NOMO-1 treated with dmso at 0.1 percent for 144 hours (cell line): Measurements from ENCODE around the gene DCDC2.
"Not testable (repeated sequence)": the region's sequence is repeated elsewhere in the genome, so short reads cannot be mapped to it uniquely, and the experiment has no call there.

ENCODE experiments used
- DNase-seq: peaks from one replicate; lab custom pipeline; 2025; ENCODE audit not compliant: unreplicated experiment; lab: John Stamatoyannopoulos, UW

Gene DCDC2

DNA sequence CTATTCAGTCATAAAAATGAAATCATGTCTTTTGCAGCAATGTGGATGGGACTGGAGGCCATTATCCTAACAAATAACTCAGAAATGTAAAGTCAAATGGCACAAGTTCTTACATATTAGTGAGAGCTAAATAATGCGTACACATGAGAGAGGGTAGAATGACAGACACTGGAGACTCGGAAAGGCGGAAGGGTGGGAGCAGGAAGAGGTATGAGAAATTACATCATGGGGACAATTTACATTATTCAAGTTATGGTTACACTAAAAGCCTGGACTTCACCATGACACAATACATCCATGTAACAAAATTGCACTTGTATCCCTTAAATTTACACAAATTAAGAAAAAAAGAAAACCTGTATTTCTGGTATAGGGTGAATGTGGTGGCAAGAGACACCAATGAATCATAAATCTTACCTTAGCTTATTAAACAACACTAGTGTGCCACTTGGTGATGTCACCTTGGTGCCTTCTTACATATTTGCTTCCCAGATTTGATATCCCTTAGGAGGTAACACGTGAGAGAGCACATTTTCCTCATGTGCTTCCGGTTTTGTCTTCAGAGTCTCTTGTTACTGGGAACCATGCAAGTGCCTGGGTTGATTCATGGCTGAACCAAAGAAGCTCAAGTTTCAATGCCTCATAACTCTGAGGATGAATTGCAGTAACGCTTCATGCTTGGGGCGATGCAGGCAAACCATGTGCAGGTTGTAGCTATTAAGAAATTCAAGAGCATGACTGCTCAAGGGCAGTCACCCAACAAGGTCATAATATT, 84.6 kb downstream of the DCDC2 start:
- no peak for DNase-seq

DNA sequence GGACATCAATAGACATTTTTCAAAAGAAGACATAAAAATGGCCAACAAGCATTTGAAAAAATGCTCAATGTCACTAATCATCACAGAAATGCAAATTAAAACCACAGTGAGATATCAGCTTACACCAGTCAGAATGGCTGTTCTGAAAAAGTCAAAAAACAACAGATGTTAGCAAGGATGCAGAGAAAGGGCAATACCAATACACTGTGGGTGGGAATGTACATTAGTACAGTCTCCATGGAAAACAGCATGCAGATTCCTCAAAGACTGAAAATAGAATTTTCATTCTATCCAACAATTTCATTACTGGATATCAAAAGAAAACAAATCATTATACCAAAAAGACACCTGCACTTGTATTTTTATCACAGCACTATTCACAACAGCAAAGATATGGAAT, 85.3 kb downstream of the DCDC2 start:
- DNase-seq = no peak

DNA sequence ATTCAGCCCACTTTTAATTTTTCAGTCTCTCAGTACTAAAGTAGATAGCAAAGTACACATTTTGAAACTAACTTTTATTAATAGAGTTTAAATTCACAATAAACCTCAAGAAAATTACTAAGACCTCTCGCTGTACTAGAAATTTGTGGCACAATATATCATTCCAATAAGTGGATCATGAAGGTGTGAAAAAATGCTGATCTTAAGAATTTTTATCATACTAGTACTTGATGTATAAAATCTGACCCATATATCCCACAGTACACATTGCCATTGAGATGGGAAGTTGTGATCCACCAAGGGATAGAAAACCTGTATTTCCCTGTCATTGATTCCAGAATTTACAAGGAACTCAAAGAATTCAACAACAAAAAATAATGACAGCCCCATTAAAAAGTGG, 85.7 kb downstream of the DCDC2 start:
- no peak for DNase-seq

DNA sequence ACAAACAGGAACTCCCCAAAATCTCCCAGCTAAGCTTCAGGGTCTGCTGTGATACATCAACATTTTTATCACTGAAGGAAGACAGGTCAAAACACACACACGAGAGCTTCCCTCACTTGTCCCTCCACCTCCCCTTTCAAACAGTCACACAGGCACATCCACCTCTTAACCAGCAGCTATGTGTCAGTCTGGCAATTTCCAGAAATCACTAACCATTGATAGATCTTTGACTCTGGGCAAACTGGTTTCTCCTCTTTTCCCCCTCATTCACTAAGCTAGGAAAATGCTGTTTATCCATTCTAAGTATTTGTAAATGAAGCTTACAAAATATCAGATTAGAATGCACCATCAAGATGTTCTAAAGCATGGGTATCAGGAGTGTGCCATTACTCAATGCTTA, 87.8 kb downstream of the DCDC2 start:
- DNase-seq = no peak

DNA sequence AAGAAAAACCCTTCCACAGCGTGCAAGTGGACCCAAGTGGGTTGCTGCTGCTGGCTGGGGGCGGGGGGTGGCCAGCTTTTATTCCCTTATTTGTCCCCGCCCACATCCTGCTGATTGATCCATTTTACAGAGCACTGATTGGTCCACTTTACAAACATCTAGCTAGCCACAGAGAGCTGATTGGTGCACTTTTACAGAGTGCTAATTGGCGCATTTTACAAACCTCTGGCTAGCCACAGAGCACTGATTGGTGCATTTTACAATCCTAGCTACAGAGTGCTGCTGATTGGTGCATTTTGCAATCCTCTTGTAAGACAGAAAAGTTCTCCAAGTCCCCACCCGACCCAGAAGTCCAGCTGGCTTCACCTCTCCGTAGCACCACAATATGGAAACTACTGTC, 99.6 kb downstream of the DCDC2 start:
- not testable (repeated sequence) for DNase-seq

DNA sequence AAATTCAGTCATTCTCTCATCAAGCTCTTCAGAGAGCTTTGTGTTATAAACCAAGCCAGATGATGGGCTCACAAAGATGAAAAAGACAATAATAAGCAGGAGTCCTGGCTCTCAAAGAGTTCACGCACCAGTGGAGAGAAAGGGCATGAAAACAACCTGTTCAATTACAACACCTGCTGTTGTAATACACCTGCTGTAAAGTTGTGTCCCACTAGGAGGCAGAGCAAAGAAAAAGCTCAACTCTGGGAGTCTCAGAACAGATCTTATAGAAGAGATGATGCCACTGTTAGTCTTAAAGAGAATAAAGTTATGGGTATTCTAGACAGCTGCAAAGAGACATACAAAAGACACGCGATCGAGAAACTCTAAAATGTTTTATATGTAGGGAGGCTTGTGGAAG, 100.6 kb downstream of the DCDC2 start:
- DNase-seq = no peak

DNA sequence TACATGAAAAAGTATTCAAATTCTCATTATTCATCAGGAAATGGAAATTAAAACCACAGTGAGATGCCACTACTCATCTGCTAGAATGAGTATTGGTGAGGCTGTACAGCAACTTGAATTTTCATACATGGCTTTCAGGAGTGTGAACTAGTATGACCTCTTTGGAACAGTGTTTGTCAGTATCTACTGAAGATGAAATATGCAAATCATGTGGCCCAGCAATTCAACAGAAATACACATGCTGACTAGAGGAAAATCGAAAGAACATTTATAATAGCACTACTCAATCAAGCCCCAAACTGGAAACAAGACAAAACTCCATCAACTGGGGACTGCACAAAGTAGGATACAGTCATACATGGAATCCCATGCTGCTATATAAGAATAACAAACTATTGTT, 102.2 kb downstream of the DCDC2 start:
- DNase-seq = no peak

DNA sequence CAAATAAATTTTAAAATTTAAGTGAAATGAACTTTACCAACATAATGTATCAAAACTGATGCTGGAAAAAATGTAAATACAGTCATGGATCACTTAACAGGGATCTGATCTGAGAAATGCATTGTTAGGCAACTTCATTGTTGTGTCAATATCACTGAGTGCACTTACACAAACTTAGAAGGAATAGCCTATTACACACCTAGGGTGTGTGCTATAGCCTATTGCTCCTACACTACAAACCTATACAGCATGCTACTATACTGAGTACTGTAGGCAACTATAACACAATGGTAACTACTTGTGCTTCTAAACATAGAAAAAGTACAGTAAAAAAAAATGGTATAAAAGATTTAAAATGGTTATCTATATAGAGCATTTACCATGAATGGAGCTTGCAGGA, 104.5 kb downstream of the DCDC2 start:
- DNase-seq = no peak

DNA sequence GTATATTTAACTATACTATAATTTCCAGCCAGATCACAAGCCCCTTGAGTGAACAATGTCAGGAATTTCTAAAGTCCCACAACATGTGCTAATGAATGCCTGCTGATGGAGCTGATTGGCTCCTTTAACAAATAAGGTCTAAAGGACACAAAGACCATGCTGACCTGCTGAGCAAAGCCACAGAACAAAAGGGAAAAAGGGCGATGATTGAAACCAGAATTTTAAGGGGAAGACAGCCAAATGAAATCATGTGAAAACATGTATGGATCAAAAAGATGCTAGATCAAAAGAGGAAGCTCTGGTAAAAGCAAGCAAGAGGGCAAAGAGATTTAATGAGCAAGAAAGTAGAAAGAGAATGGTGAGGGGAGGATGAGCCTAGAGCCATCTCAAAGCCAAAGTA, 105.6 kb downstream of the DCDC2 start:
- DNase-seq = no peak

DNA sequence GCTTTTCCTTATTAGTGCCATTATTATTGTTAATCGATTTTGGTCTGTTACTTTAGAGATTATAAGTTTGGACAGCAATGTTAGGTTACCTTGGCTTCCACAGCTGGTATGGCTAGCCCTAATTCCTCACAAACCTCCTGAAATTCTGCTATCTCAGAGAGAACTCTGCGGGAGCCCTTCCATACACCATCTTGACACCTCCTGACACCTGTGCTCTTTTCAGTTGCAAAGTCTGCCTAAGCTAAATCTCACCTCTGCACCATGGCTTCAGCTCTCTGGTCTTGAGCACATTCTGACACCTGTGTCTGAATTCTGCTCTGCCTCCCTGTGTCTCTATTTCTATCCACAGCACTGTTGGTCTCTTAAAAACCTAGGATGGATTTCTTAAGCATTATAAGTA, 106.5 kb downstream of the DCDC2 start:
- no peak for DNase-seq

DNA sequence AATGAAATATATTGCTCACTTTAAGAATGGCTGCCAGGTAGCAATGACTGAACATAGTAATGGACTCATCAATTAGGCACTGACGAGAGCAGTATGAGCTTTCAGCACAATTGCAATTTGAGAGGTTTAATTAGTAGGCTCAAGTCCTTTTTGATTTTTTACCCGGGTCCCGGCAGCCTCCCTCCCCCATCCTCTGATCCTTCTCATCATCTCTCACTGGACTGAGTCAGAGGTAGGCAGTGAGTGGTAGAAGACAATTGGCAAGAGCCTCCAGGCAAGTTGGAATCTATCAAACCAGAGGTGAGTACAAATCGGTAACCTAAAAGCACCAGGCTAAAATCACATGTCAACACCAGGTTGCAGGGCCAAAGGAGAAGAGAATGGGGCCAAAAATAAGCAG, 107.9 kb downstream of the DCDC2 start:
- no peak for DNase-seq

DNA sequence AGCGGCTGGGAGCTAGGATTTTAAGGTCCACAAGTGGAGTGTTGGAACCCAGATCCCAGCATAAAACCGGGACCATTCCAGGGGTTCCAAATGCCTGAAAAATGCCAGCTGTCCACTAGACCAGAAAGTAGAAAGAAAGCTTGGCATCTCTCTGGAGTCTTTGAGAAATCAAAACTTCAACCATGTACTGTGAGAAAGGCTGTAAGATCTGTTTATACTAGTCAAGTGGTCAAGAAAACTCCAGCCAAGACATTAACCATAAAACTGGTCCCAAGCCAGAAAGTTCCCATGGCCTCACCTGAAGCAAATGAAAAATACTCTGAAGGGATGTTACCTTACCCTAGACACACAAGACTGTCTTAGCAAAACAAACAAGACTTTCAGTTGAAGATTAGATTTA, 112.6 kb downstream of the DCDC2 start:
- no peak for DNase-seq

DNA sequence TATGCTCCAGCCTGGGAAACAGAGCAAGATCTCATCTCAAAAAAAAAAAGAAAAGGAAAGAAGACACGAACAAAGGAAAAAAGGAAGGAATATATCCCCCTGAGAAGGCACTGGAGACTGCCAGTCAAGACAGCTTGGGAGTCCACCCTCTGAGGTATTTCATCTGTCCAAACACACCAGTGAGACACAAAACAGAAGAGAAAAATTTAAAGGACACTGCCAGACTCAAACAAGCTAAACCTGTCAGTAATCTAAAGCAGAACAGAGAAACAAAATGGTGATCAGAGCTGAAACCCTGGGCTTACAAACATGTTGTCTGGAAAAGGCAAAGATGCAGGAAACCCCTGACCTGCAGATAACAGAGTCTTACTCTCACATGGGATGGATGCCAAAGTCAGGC, 114.9 kb downstream of the DCDC2 start:
- no peak for DNase-seq

DNA sequence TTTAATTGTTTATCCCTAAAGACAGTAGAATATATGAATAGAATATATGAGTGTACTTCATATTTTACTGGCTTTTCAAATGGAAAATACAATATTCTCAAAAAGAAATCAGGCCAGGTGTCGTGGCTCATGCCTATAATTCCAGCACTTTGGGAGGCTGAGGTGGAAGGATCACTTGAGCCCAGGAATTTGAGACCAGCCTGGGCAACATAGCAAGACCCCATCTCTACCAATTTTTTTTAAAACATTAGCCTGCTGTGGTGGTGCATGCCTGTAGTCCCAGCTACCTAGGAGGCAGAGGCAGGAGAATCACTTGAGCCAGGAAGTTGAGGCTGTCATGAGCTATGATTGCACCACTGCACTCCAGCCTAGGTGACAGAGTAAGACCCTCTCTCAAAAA, 116.1 kb downstream of the DCDC2 start:
- not testable (repeated sequence) for DNase-seq

DNA sequence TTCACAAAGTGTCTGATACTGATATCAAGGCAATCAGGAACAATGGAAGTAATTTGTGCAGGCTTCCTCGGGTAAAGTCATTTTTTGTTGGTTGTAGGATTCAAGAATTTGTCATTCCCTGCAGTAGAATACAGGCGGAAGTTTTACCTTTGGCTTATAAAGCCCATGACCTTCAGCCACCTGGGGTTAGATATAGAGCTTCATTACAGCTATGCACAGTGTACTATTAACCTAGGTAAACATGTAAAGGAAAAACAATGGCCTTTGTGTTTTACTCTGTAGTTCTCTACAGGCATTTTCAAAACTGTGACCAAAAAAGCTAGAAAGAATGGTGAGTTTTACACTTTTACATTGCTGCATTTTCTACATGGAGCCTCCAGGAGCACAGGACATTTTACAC, 116.9 kb downstream of the DCDC2 start:
- no peak for DNase-seq

DNA sequence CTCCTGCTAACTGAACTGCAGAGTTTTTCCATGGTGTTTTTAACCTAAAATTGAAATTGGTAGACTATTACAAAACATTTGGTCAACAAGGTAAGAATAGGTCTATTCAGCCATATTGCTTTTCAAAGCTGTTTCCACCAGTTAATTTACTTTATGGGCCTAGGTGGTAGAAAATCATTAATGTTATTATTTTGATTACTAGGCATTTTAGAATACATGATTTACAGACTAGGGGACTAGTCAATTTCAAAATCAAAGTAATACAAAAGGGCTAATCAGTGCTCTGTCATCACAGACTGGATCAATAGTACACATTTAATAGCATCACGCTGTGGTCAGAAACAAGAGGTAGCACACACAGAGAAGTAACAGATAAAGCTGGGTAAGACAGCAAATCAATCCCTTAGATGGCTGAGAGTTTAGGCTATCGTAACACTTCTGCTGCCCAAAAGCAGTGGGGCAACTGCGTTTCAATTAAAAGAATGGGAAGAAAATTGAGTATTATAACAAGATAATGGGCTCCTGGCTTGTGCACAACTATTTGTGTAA, 117.4 kb downstream of the DCDC2 start:
- no peak for DNase-seq

DNA sequence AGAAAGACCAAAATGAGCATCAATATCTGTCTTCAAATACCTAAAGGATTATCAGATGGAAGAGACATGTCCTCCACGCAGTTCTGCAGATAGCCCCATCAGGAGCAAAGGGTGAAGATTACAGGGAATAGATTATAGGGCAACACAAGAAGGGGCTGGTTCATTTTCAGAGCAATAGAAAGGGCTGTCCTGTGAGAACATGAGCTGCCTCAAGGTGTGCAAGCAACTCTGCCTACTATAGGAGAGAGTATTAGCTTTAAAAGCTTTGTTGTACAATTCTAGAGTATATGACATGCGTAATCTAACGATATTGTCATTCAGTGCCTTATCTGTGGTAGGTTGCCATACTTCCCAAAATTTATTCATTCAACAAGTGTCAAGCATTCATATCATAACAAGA, 119.2 kb downstream of the DCDC2 start:
- no peak for DNase-seq

DNA sequence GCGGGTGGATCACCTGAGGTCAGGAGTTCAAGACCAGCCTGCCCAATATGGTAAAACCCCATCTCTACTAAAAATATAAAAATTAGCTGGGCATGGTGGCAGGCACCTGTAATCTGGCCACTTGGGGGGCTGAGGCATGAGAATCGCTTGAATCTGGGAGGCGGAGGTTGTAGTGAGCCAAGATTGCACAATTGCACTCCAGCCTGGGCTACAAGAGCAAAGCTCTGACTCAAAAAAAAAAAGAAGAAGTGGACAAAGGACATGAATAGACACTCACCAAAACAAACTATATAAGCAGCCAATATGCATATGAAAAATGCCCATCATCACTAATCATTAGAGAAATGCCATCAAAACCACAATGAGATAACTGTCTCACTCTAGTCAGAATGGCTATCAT, 121.1 kb downstream of the DCDC2 start:
- DNase-seq = peak; percentile 45

DNA sequence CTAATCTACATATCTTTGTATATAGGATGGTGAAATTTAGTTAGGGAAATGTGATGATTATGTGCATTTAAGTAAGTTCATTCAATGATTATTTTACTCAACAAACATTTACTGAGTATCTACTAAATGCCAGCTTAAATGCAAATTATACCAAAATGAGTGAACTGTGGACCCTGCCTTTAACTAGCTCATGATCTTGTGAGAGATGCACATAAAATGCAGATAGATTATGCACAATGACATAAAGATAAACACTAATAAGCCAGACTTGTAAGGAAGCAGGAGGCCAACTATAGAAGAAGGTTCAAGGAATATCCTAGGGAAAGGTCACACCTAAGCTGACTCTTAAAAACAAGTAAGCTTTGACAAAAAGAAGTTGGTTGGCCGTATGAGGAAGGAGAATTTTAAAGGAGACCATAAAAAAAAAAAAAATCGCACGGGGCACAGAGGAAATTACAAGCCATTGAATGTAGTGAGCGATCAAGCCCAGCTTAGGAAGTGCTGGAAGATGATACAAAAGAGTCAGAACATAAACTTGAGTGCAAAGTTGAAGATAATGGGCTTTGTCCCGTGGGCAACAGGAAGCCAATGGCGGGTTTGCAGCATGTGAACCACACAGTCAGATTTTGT, 123.9 kb downstream of the DCDC2 start:
- no peak for DNase-seq

DNA sequence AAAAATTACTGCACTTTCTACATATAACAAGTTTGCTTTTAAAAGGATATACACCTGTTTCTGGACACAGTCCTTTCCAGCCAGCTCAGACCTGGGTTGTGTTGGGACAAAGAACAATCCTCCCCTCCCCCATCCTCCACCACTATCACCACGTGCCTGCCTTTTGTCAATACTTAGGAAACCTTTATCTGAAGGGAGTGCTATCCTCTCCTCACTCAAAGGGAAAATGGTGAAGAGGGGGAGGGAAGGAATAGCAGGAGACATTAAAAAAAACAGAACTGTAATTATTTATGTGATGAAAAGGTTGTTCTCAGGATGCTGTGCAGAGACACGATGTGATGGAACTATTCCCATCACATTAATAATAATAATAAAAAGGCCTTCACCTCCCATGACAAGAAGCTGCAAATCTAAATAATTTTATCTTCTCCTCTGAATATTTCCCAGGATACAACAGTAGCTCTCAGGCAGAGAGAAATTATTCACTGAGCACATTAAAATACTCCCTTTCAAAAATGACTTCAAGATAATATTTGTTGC, 126.4 kb downstream of the DCDC2 start:
- no peak for DNase-seq

DNA sequence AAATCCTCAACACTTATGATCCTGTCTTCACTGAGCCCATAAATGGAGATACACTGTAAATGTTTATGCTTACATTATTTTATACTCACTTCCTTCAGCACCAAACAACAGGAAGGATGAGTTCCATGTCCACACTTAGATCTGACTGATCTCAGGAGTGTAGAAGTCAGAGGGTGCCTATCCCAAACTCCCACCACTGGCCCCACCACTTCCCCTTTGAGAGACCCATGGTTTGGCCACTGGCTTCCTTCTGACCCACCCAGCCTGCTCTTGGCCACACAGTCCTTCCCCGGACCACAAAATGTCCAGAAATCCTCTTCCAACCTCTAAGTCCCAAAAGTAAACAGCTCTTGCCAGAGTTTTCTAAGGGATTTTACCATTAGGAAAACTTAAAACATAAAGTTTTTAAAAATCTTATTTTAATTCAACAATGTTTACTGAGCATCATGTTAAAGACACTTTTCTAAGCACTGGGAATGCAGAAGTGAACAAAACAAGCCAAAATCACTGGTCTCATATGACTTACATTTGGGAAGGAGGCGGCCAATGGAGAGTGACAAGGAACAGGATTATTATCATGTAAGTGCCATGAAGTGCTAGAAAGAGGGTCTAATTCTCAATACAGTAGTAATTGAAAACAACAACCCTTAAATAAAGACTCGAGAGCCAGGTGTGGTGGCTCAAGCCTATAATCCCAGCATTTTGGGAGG, 128.0 kb downstream of the DCDC2 start:
- no peak for DNase-seq
